Measurements from ENCODE around the gene GIGYF2.

Gene GIGYF2

GRCh38 chr2:232884001-232884421, 186.9 kb downstream of the GIGYF2 start:
- POLR2A ChIA-PET = no interaction called here
- Histone ChIP-seq H3K27ac (ENCODE audit: extremely low read depth, low read depth, low read length) (no peak overlapping the region), H3K4me1 (ENCODE audit: control insufficient read depth, insufficient read depth, low read length) (no peaks in the 10 kb centered on the region)

GRCh38 chr2:232884549-232885263, 187.6 kb downstream of the GIGYF2 start:
- ChIA-PET CTCF (no interaction called here), POLR2A (no interaction called here)
- no peaks in the 10 kb centered on the region for H3K9me3 ChIP-seq (ENCODE audit: control insufficient read depth, insufficient read depth, low read depth, low read length)

More at GRCh38 chr2:232884001-232884421, 186.9 kb downstream of the GIGYF2 start:
- TF ChIP-seq HOXC10 (CRISPR knock-in tag; IDR thresholded peaks at IDR 0.05) (no peak), ZNF394 (tag by site-specific recombination; IDR thresholded peaks at IDR 0.05; ENCODE audit: borderline replicate concordance) (no peak), ZNF777 (tag by site-specific recombination; IDR thresholded peaks at IDR 0.05; ENCODE audit: borderline replicate concordance) (no peak), ZNF214 (tag by site-specific recombination; IDR thresholded peaks at IDR 0.05; ENCODE audit: borderline replicate concordance) (no peak), ZNF704 (tag by site-specific recombination; IDR thresholded peaks at IDR 0.05) (no peak), ZNF174 (tag by site-specific recombination; IDR thresholded peaks at IDR 0.05) (no peak), ZNF560 (tag by site-specific recombination; IDR thresholded peaks at IDR 0.05; ENCODE audit: borderline replicate concordance) (no peak), ZFP41 (tag by site-specific recombination; IDR thresholded peaks at IDR 0.05; ENCODE audit: borderline replicate concordance) (no peak), ZNF558 (tag by site-specific recombination; IDR thresholded peaks at IDR 0.05) (no peak), ZNF76 (tag by site-specific recombination; IDR thresholded peaks at IDR 0.05; ENCODE audit: borderline replicate concordance, low read depth) (no peak), SALL2 (tag by site-specific recombination; IDR thresholded peaks at IDR 0.05; ENCODE audit: borderline replicate concordance) (no peak), ZNF792 (tag by site-specific recombination; IDR thresholded peaks at IDR 0.05) (no peak), ZXDB (tag by site-specific recombination; IDR thresholded peaks at IDR 0.05) (no peak), PRDM1 (tag by site-specific recombination; IDR thresholded peaks at IDR 0.05) (no peak)
- TF ChIP-seq, protein P1, sequence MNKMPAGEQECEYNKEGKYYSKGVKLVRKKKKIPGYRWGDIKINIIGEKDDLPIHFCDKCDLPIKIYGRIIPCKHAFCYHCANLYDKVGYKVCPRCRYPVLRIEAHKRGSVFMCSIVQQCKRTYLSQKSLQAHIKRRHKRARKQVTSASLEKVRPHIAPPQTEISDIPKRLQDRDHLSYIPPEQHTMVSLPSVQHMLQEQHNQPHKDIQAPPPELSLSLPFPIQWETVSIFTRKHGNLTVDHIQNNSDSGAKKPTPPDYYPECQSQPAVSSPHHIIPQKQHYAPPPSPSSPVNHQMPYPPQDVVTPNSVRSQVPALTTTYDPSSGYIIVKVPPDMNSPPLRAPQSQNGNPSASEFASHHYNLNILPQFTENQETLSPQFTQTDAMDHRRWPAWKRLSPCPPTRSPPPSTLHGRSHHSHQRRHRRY (tag by site-specific recombination; IDR thresholded peaks at IDR 0.05) = no peak
- Histone ChIP-seq H3K36me3 (ENCODE audit: control insufficient read depth in 2 of 2, insufficient read depth in 1 of 2, low read length in 2 of 2) (peaks cover 0 to 36% of the 10 kb centered on the region in 2 experiments; a peak in 2 of 3 replicates), H3K4me3 (ENCODE audit: low read depth, low read length) (no peak overlapping the region), H3K9me3 (ENCODE audit: control insufficient read depth, insufficient read depth, low read depth, low read length) (no peaks in the 10 kb centered on the region)
- CTCF ChIA-PET = no interaction called here

More at GRCh38 chr2:232884549-232885263, 187.6 kb downstream of the GIGYF2 start:
- Histone ChIP-seq H3K36me3 (ENCODE audit: control insufficient read depth in 2 of 2, insufficient read depth in 1 of 2, low read length in 2 of 2) (peaks cover 0 to 31% of the 10 kb centered on the region in 2 experiments; a peak in 2 of 3 replicates), H3K4me3 (ENCODE audit: low read depth, low read length) (no peak overlapping the region), H3K27ac (ENCODE audit: extremely low read depth, low read depth, low read length) (no peak overlapping the region), H3K4me1 (ENCODE audit: control insufficient read depth, insufficient read depth, low read length) (no peaks in the 10 kb centered on the region)
- TF ChIP-seq ZNF704 (tag by site-specific recombination; IDR thresholded peaks at IDR 0.05) (no peak), ZFP41 (tag by site-specific recombination; IDR thresholded peaks at IDR 0.05; ENCODE audit: borderline replicate concordance) (no peak), ZNF311 (tag by site-specific recombination; IDR thresholded peaks at IDR 0.05; ENCODE audit: borderline replicate concordance) (no peak), SALL2 (tag by site-specific recombination; IDR thresholded peaks at IDR 0.05; ENCODE audit: borderline replicate concordance) (no peak), ZNF266 (tag by site-specific recombination; IDR thresholded peaks at IDR 0.05; ENCODE audit: low read depth) (no peak), SP2 (tag by site-specific recombination; IDR thresholded peaks at IDR 0.05) (no peak), ZNF549 (tag by site-specific recombination; IDR thresholded peaks at IDR 0.05) (no peak), ZNF792 (tag by site-specific recombination; IDR thresholded peaks at IDR 0.05) (no peak), ZNF660 (tag by site-specific recombination; IDR thresholded peaks at IDR 0.05) (no peak), ELK4 (IDR thresholded peaks at IDR 0.05; ENCODE audit: borderline replicate concordance, low read depth, low read length) (no peak), GLI4 (tag by site-specific recombination; IDR thresholded peaks at IDR 0.05) (no peak), ZNF561 (tag by site-specific recombination; IDR thresholded peaks at IDR 0.05; ENCODE audit: borderline replicate concordance) (no peak), ZFP37 (tag by site-specific recombination; IDR thresholded peaks at IDR 0.05) (no peak), ZNF621 (tag by site-specific recombination; IDR thresholded peaks at IDR 0.05) (no peak)

Measured in HEK293 (cell line).